Natural killer cell treated with Interleukin-12 subunit alpha and Interleukin-12 subunit beta and Interleukin-15 and Interleukin-18, amount 100 ng/mL, for 72 hours (primary cell): Measurements from ENCODE around the gene B9D1. TPM values are rescaled to one million over a fixed set of nuclear protein-coding genes. Genes with fewer than 3 reads are reported as not detected.

ENCODE experiments used
- ATAC-seq, 2 donors: fragments of 150-1000 bp; cut with Tn5 transposase in 1 of 2; sonication (Bioruptor Pico), chemical (Tn5 transposase) in 1 of 2; 2 replicates each; pipeline ENCODE4 v1.10.0; 2021
- DNase-seq: peaks from one replicate; pipeline ENCODE4 v3.0.0; 2022; ENCODE audit warnings: low spot score
- H3K27ac Mint-ChIP-seq, 2 donors: 1 replicate in 1 of 2; 2 replicates in 1 of 2; pipeline ENCODE4 v1.8.0; 2022; ENCODE audit warnings: mixed read lengths in 2 of 2, mild to moderate bottlenecking in 1 of 2, moderate library complexity in 1 of 2
- H3K27me3 Mint-ChIP-seq, 2 donors: 1 replicate in 1 of 2; 2 replicates in 1 of 2; pipeline ENCODE4 v1.8.0; 2022; ENCODE audit warnings: mixed read lengths in 2 of 2
- H3K36me3 Mint-ChIP-seq: one replicate; pipeline ENCODE4 v1.8.0; 2022; ENCODE audit warnings: mixed read lengths
- H3K4me1 Mint-ChIP-seq, 2 donors: 1 replicate in 1 of 2; 2 replicates in 1 of 2; pipeline ENCODE4 v1.8.0; 2022; ENCODE audit warnings: low read depth in 2 of 2, mixed read lengths in 2 of 2, mild to moderate bottlenecking in 1 of 2
- H3K4me3 Mint-ChIP-seq: one replicate; pipeline ENCODE4 v1.8.0; 2022; ENCODE audit warnings: mixed read lengths
- H3K9me3 Mint-ChIP-seq: 2 replicates; pipeline ENCODE4 v1.8.0; 2022; ENCODE audit warnings: mixed read lengths
- total RNA-seq, 2 donors: library from RNA; stranded (reverse); gene quantifications; one replicate each; pipeline ENCODE4 v1.2.3, GENCODE V29; 2022

The B9D1 gene
- total RNA-seq, 2 donors from 2014 or later, result 2.2 to 4.9 TPM

- H3K4me3 Mint-ChIP-seq, result peak overlapping the region; percentile 64
- no peaks in the 10 kb centered on the region for H3K9me3 Mint-ChIP-seq
Measured at GRCh38 chr17:19375732-19376131, 13.2 kb upstream of the B9D1 start.

GRCh38 chr17:19374136-19374535 lies 11.6 kb upstream of the B9D1 start:
- H3K4me3 Mint-ChIP-seq, result no peak overlapping the region
- peaks cover 50 to 52% of the 10 kb centered on the region in 2 donors for H3K4me1 Mint-ChIP-seq
- no peak for DNase-seq
- no peak overlapping the region for H3K27ac Mint-ChIP-seq
- ATAC-seq, result no peak
- H3K36me3 Mint-ChIP-seq, result no peaks in the 10 kb centered on the region
- H3K9me3 Mint-ChIP-seq, result peaks cover 3% of the 10 kb centered on the region
- H3K27me3 Mint-ChIP-seq, result no peaks in the 10 kb centered on the region

More at GRCh38 chr17:19375732-19376131, 13.2 kb upstream of the B9D1 start:
- no peak for DNase-seq
- Mint-ChIP-seq H3K4me1 (peaks cover 43 to 46% of the 10 kb centered on the region in 2 donors), H3K27ac (no peak overlapping the region), H3K36me3 (no peaks in the 10 kb centered on the region), H3K27me3 (no peaks in the 10 kb centered on the region)
- no peak for ATAC-seq

GRCh38 chr17:19372866-19373504 lies 10.5 kb upstream of the B9D1 start:
- DNase-seq (no peak), ATAC-seq (no peak)
- Mint-ChIP-seq H3K4me3 (peak overlapping the region; percentile 54), H3K9me3 (peaks cover 3% of the 10 kb centered on the region), H3K27me3 (no peaks in the 10 kb centered on the region), H3K36me3 (no peaks in the 10 kb centered on the region), H3K4me1 (peaks cover 55 to 60% of the 10 kb centered on the region in 2 donors), H3K27ac (no peak overlapping the region)

- peak overlapping the region; percentile 54 for H3K4me3 Mint-ChIP-seq
- DNase-seq (no peak), ATAC-seq (no peak)
- H3K9me3 Mint-ChIP-seq, result peaks cover 3% of the 10 kb centered on the region
- H3K27me3 Mint-ChIP-seq, result no peaks in the 10 kb centered on the region
- H3K27ac Mint-ChIP-seq, result no peak overlapping the region
- peaks cover 55 to 60% of the 10 kb centered on the region in 2 donors for H3K4me1 Mint-ChIP-seq
- H3K36me3 Mint-ChIP-seq, result no peaks in the 10 kb centered on the region
Measured at GRCh38 chr17:19372439-19372838, 9.9 kb upstream of the B9D1 start.

GRCh38 chr17:19372011-19372370 lies 9.5 kb upstream of the B9D1 start:
- Mint-ChIP-seq H3K27ac (peak overlapping the region in 1 of 2 donors; percentile 23), H3K4me1 (peaks cover 52 to 57% of the 10 kb centered on the region in 2 donors), H3K27me3 (no peaks in the 10 kb centered on the region), H3K36me3 (no peaks in the 10 kb centered on the region), H3K9me3 (peaks cover 3% of the 10 kb centered on the region), H3K4me3 (peak overlapping the region; percentile 54)
- ATAC-seq (no peak), DNase-seq (no peak)

GRCh38 chr17:19371259-19372010 lies 8.9 kb upstream of the B9D1 start:
- Mint-ChIP-seq H3K36me3 (no peaks in the 10 kb centered on the region), H3K4me3 (peak overlapping the region; percentile 89), H3K27ac (peak overlapping the region in 1 of 2 donors; percentile 23), H3K4me1 (peaks cover 48 to 52% of the 10 kb centered on the region in 2 donors), H3K27me3 (no peaks in the 10 kb centered on the region), H3K9me3 (peaks cover 3% of the 10 kb centered on the region)
- DNase-seq, result no peak
- ATAC-seq, result peak; percentile 24 to 41

- Mint-ChIP-seq H3K36me3 (no peaks in the 10 kb centered on the region), H3K9me3 (peaks cover 3% of the 10 kb centered on the region), H3K27ac (peak overlapping the region; percentile 68 to 85), H3K27me3 (no peaks in the 10 kb centered on the region), H3K4me1 (peaks cover 45 to 48% of the 10 kb centered on the region in 2 donors), H3K4me3 (peak overlapping the region; percentile 89)
- DNase-seq, result peak; percentile 73
- ATAC-seq, result peak; percentile 62 to 77
Measured at GRCh38 chr17:19370493-19370960, 8.0 kb upstream of the B9D1 start.

- Mint-ChIP-seq H3K27ac (peak overlapping the region; percentile 68 to 85), H3K27me3 (no peaks in the 10 kb centered on the region), H3K9me3 (peaks cover 3% of the 10 kb centered on the region), H3K36me3 (no peaks in the 10 kb centered on the region), H3K4me1 (peaks cover 45 to 48% of the 10 kb centered on the region in 2 donors), H3K4me3 (peak overlapping the region; percentile 89)
- ATAC-seq, result peak; percentile 80 to 83
- peak; percentile 72 for DNase-seq
Measured at GRCh38 chr17:19369846-19370492, 7.4 kb upstream of the B9D1 start.

- Mint-ChIP-seq H3K4me3 (peak overlapping the region; percentile 55), H3K27ac (peak overlapping the region; percentile 68 to 85)
- DNase-seq, result no peak
Measured at GRCh38 chr17:19369107-19369778, 6.7 kb upstream of the B9D1 start.

GRCh38 chr17:19368229-19368628 lies 5.7 kb upstream of the B9D1 start:
- Mint-ChIP-seq H3K4me1 (peaks cover 43 to 46% of the 10 kb centered on the region in 2 donors), H3K27ac (no peak overlapping the region), H3K36me3 (no peaks in the 10 kb centered on the region), H3K4me3 (peak overlapping the region; percentile 55), H3K27me3 (no peaks in the 10 kb centered on the region), H3K9me3 (peaks cover 3% of the 10 kb centered on the region)
- ATAC-seq, result no peak
- DNase-seq, result no peak

More at GRCh38 chr17:19369107-19369778, 6.7 kb upstream of the B9D1 start:
- no peak for ATAC-seq
- Mint-ChIP-seq H3K27me3 (no peaks in the 10 kb centered on the region), H3K9me3 (peaks cover 3% of the 10 kb centered on the region), H3K4me1 (peaks cover 48% of the 10 kb centered on the region in 2 donors), H3K36me3 (no peaks in the 10 kb centered on the region)

GRCh38 chr17:19366637-19366972 lies 4.1 kb upstream of the B9D1 start:
- ATAC-seq (no peak), DNase-seq (no peak)
- no peaks in the 10 kb centered on the region for H3K36me3 Mint-ChIP-seq
- peaks cover 39 to 43% of the 10 kb centered on the region in 2 donors for H3K4me1 Mint-ChIP-seq
- H3K27ac Mint-ChIP-seq, result no peak overlapping the region
- H3K9me3 Mint-ChIP-seq, result peaks cover 3% of the 10 kb centered on the region
- no peak overlapping the region for H3K4me3 Mint-ChIP-seq
- H3K27me3 Mint-ChIP-seq, result no peaks in the 10 kb centered on the region

GRCh38 chr17:19365833-19366636 lies 3.5 kb upstream of the B9D1 start:
- Mint-ChIP-seq H3K36me3 (no peaks in the 10 kb centered on the region), H3K9me3 (peaks cover 3% of the 10 kb centered on the region), H3K4me1 (peaks cover 37 to 44% of the 10 kb centered on the region in 2 donors), H3K27me3 (peaks cover 0 to 3% of the 10 kb centered on the region in 2 donors), H3K4me3 (no peak overlapping the region), H3K27ac (no peak overlapping the region)
- no peak for ATAC-seq
- peak; percentile 32 for DNase-seq

GRCh38 chr17:19365499-19365817 lies 2.9 kb upstream of the B9D1 start:
- H3K4me1 Mint-ChIP-seq, result peaks cover 31 to 39% of the 10 kb centered on the region in 2 donors

More at GRCh38 chr17:19365499-19365817, 2.9 kb upstream of the B9D1 start:
- no peak overlapping the region for H3K27ac Mint-ChIP-seq
- DNase-seq (peak; percentile 35), ATAC-seq (no peak)
- H3K36me3 Mint-ChIP-seq, result no peaks in the 10 kb centered on the region
- no peak overlapping the region for H3K4me3 Mint-ChIP-seq
- H3K9me3 Mint-ChIP-seq, result peaks cover 3% of the 10 kb centered on the region
- peaks cover 0 to 3% of the 10 kb centered on the region in 2 donors for H3K27me3 Mint-ChIP-seq
